HepG2 (cell line): Measurements from ENCODE around the gene METAP1D. TPM values are rescaled to one million over a fixed set of nuclear protein-coding genes. Genes with fewer than 3 reads are reported as not detected.
A peak's percentile ranks its signal among the peaks of the same experiment; 100 is the strongest.
"Not testable (repeated sequence)": the region's sequence is repeated elsewhere in the genome, so short reads cannot be mapped to it uniquely, and the experiment has no call there.

Experiments used
- ATAC-seq: fragments of 200-7000 bp; cut with Tn5 transposase; 3 replicates; pipeline ENCODE4 v1.9.1; 2020; ENCODE audit warnings: mild to moderate bottlenecking, moderate library complexity
- BruUV-seq: library from RNA; stranded (reverse); fragments of 400-500 nt; replicated peaks from 2 replicates; lab custom pipeline; 2021; lab: Mats Ljungman, UMichigan
- CTCF ChIA-PET: fragments of 300-600 bp; formaldehyde crosslinking; extraction: SDS; loops from one replicate; lab custom pipeline; 2021; ENCODE audit warnings: low total read pairs, inconsistent platforms, low intra/inter-chr PET ratio; lab: Yijun Ruan, JAX
- POLR2A ChIA-PET: fragments of 350-600 bp; sonication (Branson Sonifier 250); formaldehyde crosslinking; loops from one replicate; lab custom pipeline; 2020; ENCODE audit warnings: antibody characterized with exemption, inconsistent platforms; lab: Yijun Ruan, JAX
- DNase-seq: peaks from one replicate; pipeline ENCODE4 v3.0.0-alpha.2; 2015; ENCODE audit warnings: low spot score
- FAIRE-seq: peaks from 3 replicates; lab custom pipeline; 2011; peaks lifted over from hg19 to GRCh38; lab: Jason Lieb, UNC
- H2AFZ ChIP-seq: one replicate; pipeline ENCODE4 v1.6.1; 2011; ENCODE audit warnings: low read length, inconsistent platforms
- H3K27ac ChIP-seq: fragments of 300-600 bp; 3 replicates; pipeline ENCODE4 v1.8.0; 2011; ENCODE audit warnings: mixed run types, mild to moderate bottlenecking, mixed read lengths, low read length, inconsistent platforms; ENCODE audit not compliant: insufficient read depth; ENCODE audit errors: extremely low read length
- H3K27me3 ChIP-seq, 2 experiments: fragments of 200-600 bp in 1 of 2; 2 replicates in 1 of 2; 3 replicates in 1 of 2; pipeline versions ENCODE4 v1.6.0 to v1.8.0; 2011; ENCODE audit warnings: low read length in 2 of 2, mild to moderate bottlenecking in 2 of 2, moderate library complexity in 2 of 2, inconsistent platforms in 1 of 2; ENCODE audit not compliant: insufficient read depth in 2 of 2, control insufficient read depth in 1 of 2
- H3K36me3 ChIP-seq, 2 experiments: fragments of 200-600 bp in 1 of 2; replicated peaks in 1 of 2; 2 replicates in 1 of 2; 3 replicates in 1 of 2; pipeline versions ENCODE4 v1.5.1 to v1.8.0; 2011; ENCODE audit warnings: low read length in 2 of 2, inconsistent platforms in 1 of 2; ENCODE audit not compliant: insufficient read depth in 2 of 2, control insufficient read depth in 1 of 2
- H3K4me1 ChIP-seq: 2 replicates; pipeline ENCODE4 v1.5.1; 2012; ENCODE audit warnings: low read length, inconsistent platforms; ENCODE audit not compliant: insufficient read depth
- H3K4me2 ChIP-seq: 2 replicates; pipeline ENCODE4 v1.6.0; 2011; ENCODE audit warnings: low read depth, low read length, inconsistent platforms
- H3K4me3 ChIP-seq, 3 experiments: fragments of 200-600 bp in 1 of 3; sonication (generic), shearing (Covaris generic) in 1 of 3; replicated peaks in 1 of 3; 2 replicates each; pipeline ENCODE4 v1.5.1; 2011 to 2016; ENCODE audit warnings: low read length in 3 of 3, inconsistent platforms in 2 of 3, low read depth in 2 of 3, mild to moderate bottlenecking in 2 of 3, control low read depth in 1 of 3, mixed read lengths in 1 of 3; ENCODE audit not compliant: insufficient read depth in 1 of 3
- H3K79me2 ChIP-seq: one replicate; pipeline ENCODE4 v1.6.1; 2011; ENCODE audit warnings: low read length, inconsistent platforms; ENCODE audit not compliant: insufficient read depth
- H3K9ac ChIP-seq: 2 replicates; pipeline ENCODE4 v1.6.0; 2011; ENCODE audit warnings: mild to moderate bottlenecking, low read depth, low read length, inconsistent platforms; ENCODE audit not compliant: insufficient read depth
- H3K9me3 ChIP-seq: 2 replicates; pipeline ENCODE4 v1.5.1; 2012; ENCODE audit warnings: mild to moderate bottlenecking, low read length
- H4K20me1 ChIP-seq: 2 replicates; pipeline ENCODE4 v1.6.0; 2011; ENCODE audit warnings: inconsistent platforms, mild to moderate bottlenecking, low read length, moderate library complexity; ENCODE audit not compliant: insufficient read depth
- SMYD3 ChIP-seq: sonication (generic); formaldehyde crosslinking; IDR thresholded peaks from 2 replicates; pipeline ENCODE4 v1.8.1; 2023; ENCODE audit warnings: mild to moderate bottlenecking, missing genetic modification reagents
- ZFP91 ChIP-seq: sonication (generic); formaldehyde crosslinking; IDR thresholded peaks from 2 replicates; pipeline ENCODE4 v1.9.0; 2022; ENCODE audit warnings: missing genetic modification reagents, mild to moderate bottlenecking, borderline replicate concordance
- ZNF121 ChIP-seq: sonication (generic); formaldehyde crosslinking; IDR thresholded peaks from 2 replicates; pipeline ENCODE4 v1.5.0; 2020; ENCODE audit warnings: mild to moderate bottlenecking, missing genetic modification reagents
- ZNF609 ChIP-seq: sonication (generic); formaldehyde crosslinking; IDR thresholded peaks from 2 replicates; pipeline ENCODE4 v1.4.0; 2020; ENCODE audit warnings: mild to moderate bottlenecking, missing genetic modification reagents, borderline replicate concordance
- WGBS: methylation state at CpG from one replicate; pipeline ENCODE4 v1.1.6; 2017; ENCODE audit warnings: low lambda C conversion rate; 5-methylcytosine and 5-hydroxymethylcytosine counted together
- in situ Hi-C: cut with HindIII; loops from 2 replicates; pipeline ENCODE4 v1.10.0; 2017; ENCODE audit warnings: low pct_unique_long_range_greater_than_20kb; ENCODE audit not compliant: extremely low pct_ligation_motif_present
- intact Hi-C: fragments of 100-400 bp; cut with micrococcal nuclease; formaldehyde crosslinking; loops from one replicate; pipeline ENCODE4 v1.10.0; 2022; ENCODE audit not compliant: unreplicated experiment
- polyA plus RNA-seq, 8 experiments: library from polyadenylated mRNA; depleted of rRNA in 3 of 8; stranded (reverse) in 7 of 8; unstranded in 1 of 8; fragments of >200 nt; fragmentation: Illumina TruSeq in 4 of 8; extraction: Trizol in 4 of 8; gene quantifications; 2 replicates each; pipeline versions ENCODE4 v1.2.1 to v1.2.3, GENCODE V29; 2011 to 2016; ENCODE audit warnings: low read depth in 4 of 8, missing spikeins in 1 of 8, mixed read lengths in 1 of 8; ENCODE audit not compliant: insufficient read depth in 1 of 8
- total RNA-seq, 5 experiments: library from RNA; depleted of rRNA; stranded (reverse); fragments of >200 nt; fragmentation: Illumina TruSeq; extraction: Trizol; gene quantifications; 2 replicates each; pipeline ENCODE4 v1.2.3, GENCODE V29; 2016; ENCODE audit warnings: low read depth in 1 of 5
- TF ChIP-seq, protein P1 (sequence below): sonication (generic); formaldehyde crosslinking; IDR thresholded peaks from 2 replicates; pipeline ENCODE4 v1.5.1; 2020; ENCODE audit warnings: mild to moderate bottlenecking, missing genetic modification reagents, moderate library complexity
- TF ChIP-seq, protein P2 (sequence below): sonication (generic); formaldehyde crosslinking; IDR thresholded peaks from 2 replicates; pipeline ENCODE4 v1.8.1; 2023; ENCODE audit warnings: mild to moderate bottlenecking, missing genetic modification reagents, borderline replicate concordance

METAP1D gene
- total and polyA plus RNA-seq, 2 of the 13 experiments (the other 11 are each of a cell fraction or from before 2014, with no cell fraction given) = 14.7 to 21.6 TPM

- DNase-seq, ATAC-seq, H3K9ac ChIP-seq, H3K27ac ChIP-seq, H2AFZ ChIP-seq, H3K4me3 ChIP-seq, H3K79me2 ChIP-seq, H3K4me2 ChIP-seq, CTCF ChIA-PET: not testable (repeated sequence)
- in situ Hi-C loops = loop anchor here (5.0 kb wide), 1 partner anchor 105 kb away; the partner anchor contains the start of gene DLX2
- TF ChIP-seq ZNF121 (CRISPR knock-in tag) = peak; percentile 61; the same call in 1 of the 2 replicates
- TF ChIP-seq, all 625 proteins: peak for 1; not testable (repeated sequence) for 624
- H3K27me3 ChIP-seq, BruUV-seq, H3K36me3 ChIP-seq, H3K9me3 ChIP-seq, intact Hi-C loops, POLR2A ChIA-PET, FAIRE-seq, H4K20me1 ChIP-seq: not testable (repeated sequence)
- whole genome bisulfite sequencing = 71% methylated on average over 5 of the region's 5 CpGs
- peaks cover 21% of the 10 kb centered on the region for H3K4me1 ChIP-seq
Observed at GRCh38 chr2:171997031-171997430, 2.7 kb upstream of the METAP1D start.

- 26% methylated on average over 4 of the region's 4 CpGs for WGBS
- CTCF ChIA-PET = no interaction called here
- peak overlapping the region; percentile 59 to 80 (median 66) for H3K4me3 ChIP-seq
- H3K9me3 ChIP-seq = no peaks in the 10 kb centered on the region
- no peak for FAIRE-seq
- peaks cover 21% of the 10 kb centered on the region for H3K4me1 ChIP-seq
- H3K4me2 ChIP-seq = peak overlapping the region; percentile 88
- H3K27ac ChIP-seq = peak overlapping the region; percentile 82
- POLR2A ChIA-PET = interaction anchor here (1.2 to 2.1 kb wide), 2 partner anchors 77 to 103 kb away, joined by 3 to 6 read pairs; partner anchors contain the start of genes DLX2 and HAT1
- no TSS peak for BruUV-seq
- no peak; the same call in 1 of the 3 replicates for ATAC-seq
- 0 out of 5 replicates have a peak, but pooled peaks cover 0 to 1% of the 10 kb centered on the region in 2 experiments for H3K36me3 ChIP-seq
- in situ Hi-C loops = loop anchor here (5.0 kb wide), 1 partner anchor 103 kb away; the partner anchor contains the start of gene DLX2
- no peaks in the 10 kb centered on the region for H4K20me1 ChIP-seq
- H3K9ac ChIP-seq = peak overlapping the region; percentile 81
- H3K27me3 ChIP-seq = no peaks in the 10 kb centered on the region
- no peaks in the 10 kb centered on the region for H3K79me2 ChIP-seq
- peak overlapping the region; percentile 97 for H2AFZ ChIP-seq
- intact Hi-C loops = loop anchor here (1.0 kb wide), 1 partner anchor 103 kb away; the partner anchor contains the start of gene DLX2
- DNase-seq = no peak
- TF ChIP-seq, protein P1, sequence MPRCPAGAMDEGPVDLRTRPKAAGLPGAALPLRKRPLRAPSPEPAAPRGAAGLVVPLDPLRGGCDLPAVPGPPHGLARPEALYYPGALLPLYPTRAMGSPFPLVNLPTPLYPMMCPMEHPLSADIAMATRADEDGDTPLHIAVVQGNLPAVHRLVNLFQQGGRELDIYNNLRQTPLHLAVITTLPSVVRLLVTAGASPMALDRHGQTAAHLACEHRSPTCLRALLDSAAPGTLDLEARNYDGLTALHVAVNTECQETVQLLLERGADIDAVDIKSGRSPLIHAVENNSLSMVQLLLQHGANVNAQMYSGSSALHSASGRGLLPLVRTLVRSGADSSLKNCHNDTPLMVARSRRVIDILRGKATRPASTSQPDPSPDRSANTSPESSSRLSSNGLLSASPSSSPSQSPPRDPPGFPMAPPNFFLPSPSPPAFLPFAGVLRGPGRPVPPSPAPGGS = no peak
- TF ChIP-seq, protein P2, sequence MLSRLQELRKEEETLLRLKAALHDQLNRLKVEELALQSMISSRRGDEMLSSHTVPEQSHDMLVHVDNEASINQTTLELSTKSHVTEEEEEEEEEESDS (CRISPR knock-in tag) = 0 out of 2 replicates have a peak, but pooled peaks have one; percentile 9
- TF ChIP-seq SMYD3 (0 out of 2 replicates have a peak, but pooled peaks have one; percentile 3), ZFP91 (no peak), ZNF609 (CRISPR knock-in tag) (no peak)
Observed at GRCh38 chr2:171999161-171999560, 592 bp upstream of the METAP1D start.
